NCI-H526 treated with DMSO at 0.1 percent for 48 hours (cell line): ENCODE data around the gene SYT9.
"Not testable (repeated sequence)": the region's sequence is repeated elsewhere in the genome, so short reads cannot be mapped to it uniquely, and the experiment has no call there.

Source experiments
- DNase-seq: peaks from one replicate; lab custom pipeline; 2025; lab: John Stamatoyannopoulos, UW

The SYT9 gene

DNA sequence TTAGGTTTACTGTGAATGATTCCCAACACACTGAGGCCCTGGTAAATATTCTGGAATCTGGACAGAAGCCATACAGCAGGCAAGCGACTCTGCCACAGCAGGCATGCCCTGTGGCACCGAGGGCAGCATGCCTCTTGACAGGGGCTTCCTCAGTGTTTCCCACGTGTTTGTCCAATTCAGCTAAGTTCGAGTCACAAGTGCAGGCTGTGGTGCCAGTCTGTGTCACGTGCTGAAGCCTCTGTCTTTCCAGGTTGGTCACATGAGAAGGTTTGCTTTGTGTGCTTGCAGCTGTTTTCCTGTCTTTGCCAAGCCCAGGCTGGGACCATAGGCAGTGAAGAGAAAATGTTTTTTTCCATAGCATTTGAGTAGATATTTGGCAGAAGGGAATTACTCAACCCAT lies 259.7 kb downstream of the SYT9 start:
- DNase-seq, result no peak

DNA sequence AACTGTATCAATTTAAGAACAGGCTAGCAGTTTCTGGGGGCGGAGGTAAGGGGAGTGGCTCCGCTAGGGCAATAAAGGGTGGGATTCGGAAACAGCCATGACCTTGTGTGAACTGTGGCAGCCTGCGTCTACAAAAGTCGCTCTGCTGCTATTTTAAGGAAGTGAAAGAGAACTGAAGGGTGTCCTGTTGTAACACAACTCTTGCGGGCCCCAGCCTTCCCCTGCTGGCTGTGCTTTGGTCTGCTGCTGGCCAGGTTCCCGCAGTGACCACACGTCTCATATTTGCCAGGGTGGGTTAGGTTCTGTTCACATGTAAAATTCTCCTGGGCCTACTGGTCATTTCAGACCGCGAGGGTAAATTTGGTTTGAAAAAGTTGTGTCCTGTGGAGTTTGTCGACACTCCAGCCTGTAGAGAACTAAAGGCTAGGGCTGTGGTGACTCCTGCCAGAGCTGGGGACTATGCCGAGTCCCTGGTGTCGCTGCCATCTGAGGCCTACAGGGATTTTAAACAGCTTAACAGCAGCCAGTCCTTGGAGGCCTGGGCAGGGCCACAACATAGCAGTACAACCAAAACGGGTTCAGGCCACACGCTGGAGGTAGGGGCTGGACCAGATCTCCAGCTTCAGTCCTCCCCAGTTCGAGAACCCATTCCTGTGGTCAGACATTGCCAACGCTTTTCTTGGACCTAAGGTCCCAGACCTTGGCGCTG lies 261.0 kb downstream of the SYT9 start:
- no peak for DNase-seq

GRCh38 chr11:7513234-7514098 lies 261.8 kb downstream of the SYT9 start, which contains the start of gene PPFIBP2:
Gene PPFIBP2, plus strand, starts transcription at chr11:7513999. Its CDS starts 35,477 bp downstream, at chr11:7549476.
- DNase-seq, result peak; percentile 83

DNA sequence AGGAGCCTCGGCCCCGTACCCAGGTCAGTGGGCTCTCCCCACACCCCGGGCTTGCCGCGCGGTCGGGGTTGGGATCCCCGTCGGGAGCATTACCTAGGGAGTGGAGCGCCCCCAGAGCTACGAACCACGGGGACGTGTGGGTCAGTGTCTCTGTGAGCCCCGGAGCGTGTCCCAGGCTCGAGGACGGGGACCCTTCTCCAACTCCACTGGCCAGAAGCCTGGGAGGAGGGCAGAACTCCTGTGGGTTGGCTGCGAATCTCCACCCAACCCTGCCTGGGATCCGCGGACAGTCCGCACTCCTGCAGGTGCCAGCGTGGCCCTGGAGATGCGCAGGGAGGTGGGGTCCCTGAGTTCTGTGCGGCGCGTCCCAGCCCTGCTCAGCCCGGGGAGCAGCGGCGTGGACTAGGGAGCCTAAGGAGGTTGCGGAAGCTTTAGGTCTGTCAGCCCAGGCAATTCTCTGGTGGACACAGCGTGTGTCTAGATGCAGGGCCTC lies 262.4 kb downstream of the SYT9 start:
- DNase-seq, result peak; percentile 47

DNA sequence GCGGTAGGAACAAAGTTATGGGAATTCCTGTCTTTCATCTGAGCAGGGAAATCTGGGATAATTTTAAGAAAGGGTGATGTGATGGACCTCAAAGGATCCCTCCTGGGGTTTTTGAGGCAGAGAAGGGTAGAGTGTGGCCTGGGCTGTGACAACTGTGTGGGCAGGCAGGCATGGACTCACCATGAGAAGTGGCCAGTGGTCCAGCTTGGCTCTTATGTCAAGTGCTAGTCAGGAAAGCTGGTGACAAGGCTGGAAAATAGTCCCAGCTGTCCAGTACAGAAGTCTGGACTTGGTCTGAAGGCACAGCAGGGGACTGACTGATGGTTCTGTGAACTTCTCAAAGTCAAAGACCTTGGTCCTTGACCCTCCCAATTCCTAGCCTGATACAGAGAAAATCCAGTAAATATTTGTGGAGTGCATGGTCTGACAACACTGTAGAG lies 263.8 kb downstream of the SYT9 start:
- no peak for DNase-seq

- DNase-seq, result no peak
These were observed 264.8 kb downstream of the SYT9 start for GRCh38 chr11:7516475-7516874.

DNA sequence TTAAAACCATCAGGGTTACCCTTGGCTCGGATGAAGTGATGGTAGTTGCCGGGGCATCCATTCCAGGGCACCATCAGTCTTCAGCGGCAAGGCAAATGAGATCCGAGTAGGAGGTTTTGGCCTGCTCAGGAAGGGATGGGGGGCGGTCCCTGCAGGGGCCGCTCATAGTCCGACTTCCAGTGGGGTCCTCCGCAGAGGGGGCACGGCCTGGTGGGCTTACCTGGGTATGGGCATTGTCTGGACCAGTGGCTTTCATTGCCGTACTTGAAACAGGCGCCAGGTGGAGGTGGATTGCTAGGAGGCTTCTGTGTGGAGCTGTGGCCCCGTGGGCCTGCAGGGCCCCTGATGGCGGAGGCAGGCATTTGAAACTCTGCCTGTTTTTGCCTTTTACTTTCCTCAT lies 266.0 kb downstream of the SYT9 start:
- not testable (repeated sequence) for DNase-seq
